HEK293T (cell line): ENCODE results near the gene CD44.

Experiments used
- CTCF ChIA-PET: fragments of 350-600 bp; formaldehyde crosslinking; extraction: SDS; loops from one replicate; lab custom pipeline; 2021; ENCODE audit warnings: antibody characterized with exemption, inconsistent platforms; lab: Yijun Ruan, JAX
- POLR2A ChIA-PET: fragments of 350-600 bp; formaldehyde crosslinking; extraction: SDS; loops from one replicate; lab custom pipeline; 2020; ENCODE audit warnings: antibody characterized with exemption, inconsistent platforms; lab: Yijun Ruan, JAX
- DNase-seq: peaks from one replicate; pipeline ENCODE4 v3.0.0; 2012; ENCODE audit warnings: mixed read lengths; ENCODE audit errors: extremely low spot score
- ARNT ChIP-seq: fragments of 450-650 bp; IDR thresholded peaks from 2 replicates; pipeline ENCODE4 v1.6.1; 2017; ENCODE audit warnings: mild to moderate bottlenecking
- BHLHE40 ChIP-seq: fragments of 450-650 bp; IDR thresholded peaks from 2 replicates; pipeline ENCODE4 v1.6.1; 2016; ENCODE audit warnings: mild to moderate bottlenecking, moderate library complexity, borderline replicate concordance
- CTBP1 ChIP-seq: fragments of 450-650 bp; IDR thresholded peaks from 2 replicates; pipeline ENCODE4 v1.6.1; 2016; ENCODE audit warnings: borderline replicate concordance
- ELF4 ChIP-seq: fragments of 450-650 bp; IDR thresholded peaks from 2 replicates; pipeline ENCODE4 v1.6.1; 2017; ENCODE audit warnings: antibody characterized with exemption
- FOXA1 ChIP-seq: fragments of 450-650 bp; IDR thresholded peaks from 2 replicates; pipeline ENCODE4 v1.6.1; 2016; ENCODE audit warnings: mild to moderate bottlenecking
- FOXK2 ChIP-seq: fragments of 450-650 bp; IDR thresholded peaks from 2 replicates; pipeline ENCODE4 v1.6.1; 2016; ENCODE audit warnings: mild to moderate bottlenecking
- FOXM1 ChIP-seq: fragments of 450-650 bp; IDR thresholded peaks from 2 replicates; pipeline ENCODE4 v1.6.1; 2017; ENCODE audit warnings: mild to moderate bottlenecking, borderline replicate concordance
- HDGF ChIP-seq: fragments of 450-650 bp; IDR thresholded peaks from 2 replicates; pipeline ENCODE4 v1.6.1; 2017; ENCODE audit warnings: antibody characterized with exemption, borderline replicate concordance
- L3MBTL2 ChIP-seq: fragments of 450-650 bp; conservative IDR thresholded peaks from 2 replicates; pipeline ENCODE4 v1.6.1; 2016; ENCODE audit warnings: mild to moderate bottlenecking
- LEF1 ChIP-seq: fragments of 450-650 bp; IDR thresholded peaks from 2 replicates; pipeline ENCODE4 v1.6.1; 2017; ENCODE audit warnings: mild to moderate bottlenecking, borderline replicate concordance
- NFRKB ChIP-seq: fragments of 450-650 bp; IDR thresholded peaks from 2 replicates; pipeline ENCODE4 v1.6.1; 2016; ENCODE audit warnings: mild to moderate bottlenecking, moderate library complexity
- SP1 ChIP-seq: fragments of 450-650 bp; IDR thresholded peaks from 2 replicates; pipeline ENCODE4 v1.6.1; 2017
- SUZ12 ChIP-seq: fragments of 450-650 bp; IDR thresholded peaks from 2 replicates; pipeline ENCODE4 v1.6.1; 2016; ENCODE audit warnings: mild to moderate bottlenecking
- TARDBP ChIP-seq: fragments of 450-650 bp; IDR thresholded peaks from 2 replicates; pipeline ENCODE4 v1.6.1; 2016
- ZNF384 ChIP-seq: fragments of 450-650 bp; IDR thresholded peaks from 2 replicates; pipeline ENCODE4 v1.6.1; 2016
- TF ChIP-seq, protein P1 (sequence below): fragments of 450-650 bp; IDR thresholded peaks from 2 replicates; pipeline ENCODE4 v1.6.1; 2016

CD44 gene

DNA sequence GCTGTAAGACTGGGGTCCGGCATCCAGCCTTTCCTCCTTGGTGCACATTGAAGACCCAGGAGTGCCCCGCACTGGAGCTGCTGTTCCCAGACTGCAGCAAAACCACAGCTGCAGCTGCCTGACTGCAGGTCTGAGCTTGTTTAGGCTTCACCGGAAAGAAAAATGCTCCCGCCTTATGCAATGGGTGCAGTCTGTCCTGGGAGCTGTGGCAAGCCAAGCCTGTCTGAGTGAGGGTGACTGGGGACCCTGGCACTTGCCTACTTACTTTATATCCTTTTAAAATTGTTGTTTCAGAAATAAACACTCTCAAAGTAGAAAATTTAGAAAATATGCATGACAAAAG, 23.3 kb upstream of the CD44 start:
- no peak for DNase-seq
- POLR2A ChIA-PET: interaction anchor here (0.6 kb wide), 1 partner anchor 94 kb away, joined by 3 read pairs; no protein-coding TSS in a partner anchor
- no peak for TF ChIP-seq L3MBTL2
- no peak for TF ChIP-seq SUZ12
- no peak for TF ChIP-seq FOXM1
- no peak for TF ChIP-seq SP1
- TF ChIP-seq BHLHE40: no peak
- TF ChIP-seq ELF4: no peak
- TF ChIP-seq ZNF384: no peak
- TF ChIP-seq ARNT: no peak
- CTCF ChIA-PET: no interaction called here

DNA sequence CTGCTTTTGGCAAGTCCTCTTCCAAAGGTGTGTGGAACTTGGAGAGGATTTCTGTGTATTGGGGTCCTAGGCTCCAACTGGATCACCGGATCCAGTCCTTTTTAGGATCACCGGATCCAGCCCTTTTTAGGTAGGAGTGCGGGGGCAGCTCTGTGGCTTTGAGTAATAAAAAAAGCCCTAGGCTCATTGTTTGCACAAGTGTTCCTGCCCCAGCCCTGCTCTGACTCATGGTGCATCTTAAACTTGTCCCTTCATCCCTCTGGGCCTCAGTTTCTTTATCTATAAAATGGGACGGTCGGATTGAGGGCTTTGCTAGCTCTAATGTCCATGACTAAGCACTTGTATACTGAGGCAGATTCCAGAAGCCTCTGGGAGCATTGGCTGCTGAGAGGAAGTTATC, 22.7 kb upstream of the CD44 start:
- TF ChIP-seq NFRKB (no peak), ELF4 (no peak)
- no peak for DNase-seq
- CTCF ChIA-PET: no interaction called here
- POLR2A ChIA-PET: interaction anchor here (0.6 kb wide), 1 partner anchor 95 kb away, joined by 3 read pairs; no protein-coding TSS in a partner anchor

DNA sequence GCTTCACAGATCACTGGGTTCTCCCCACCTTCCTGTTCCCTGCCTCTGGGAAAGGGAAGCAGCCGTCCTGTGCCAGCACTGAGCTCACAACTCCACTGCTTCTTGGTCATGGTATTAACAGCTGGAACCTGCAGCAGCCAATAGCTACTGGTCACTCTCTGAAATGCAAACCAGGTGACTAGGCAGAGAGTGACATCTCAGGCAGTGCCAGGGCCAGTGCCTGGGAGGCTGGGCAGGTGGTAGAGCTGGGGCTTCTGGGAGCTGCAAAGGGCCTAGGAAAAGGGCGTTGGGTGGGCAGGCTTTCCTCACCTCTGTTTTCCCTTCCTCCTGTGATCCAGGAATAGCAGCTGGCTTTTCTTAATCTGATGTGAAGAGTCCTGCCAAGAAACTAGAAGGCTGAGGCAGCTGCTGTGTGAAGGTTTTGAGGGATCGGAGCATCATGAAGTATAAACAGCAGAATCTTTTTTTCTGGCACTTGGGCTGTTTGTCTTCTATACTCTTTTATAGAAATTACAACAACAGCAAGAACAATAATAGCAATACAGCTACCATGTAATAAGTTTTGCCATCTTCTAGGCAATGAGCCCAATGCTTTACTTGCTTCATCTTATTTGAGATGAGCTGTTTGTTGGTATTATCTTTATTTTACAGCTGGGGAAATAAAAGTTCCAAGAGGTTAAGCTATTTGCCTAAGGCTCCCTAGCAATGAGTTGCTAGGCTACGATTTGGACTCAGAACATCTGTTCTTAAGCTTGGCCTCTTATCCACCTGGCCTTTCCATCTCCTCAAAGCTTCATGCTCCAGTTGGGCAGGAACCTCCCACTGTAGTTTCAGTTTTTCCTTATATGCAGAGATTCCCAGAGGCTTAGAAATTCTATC, 22.0 kb upstream of the CD44 start:
- POLR2A ChIA-PET: interaction anchor here (0.9 kb wide), 1 partner anchor 11 kb away, joined by 3 read pairs; no protein-coding TSS in a partner anchor
- DNase-seq: no peak
- TF ChIP-seq CTBP1 (no peak), HDGF (no peak), SUZ12 (no peak), BHLHE40 (no peak), NFRKB (no peak), ARNT (no peak), ZNF384 (no peak), FOXA1 (no peak), ELF4 (no peak), LEF1 (no peak), SP1 (no peak), FOXM1 (no peak), L3MBTL2 (no peak), FOXK2 (no peak), TARDBP (no peak)
- TF ChIP-seq, protein P1, sequence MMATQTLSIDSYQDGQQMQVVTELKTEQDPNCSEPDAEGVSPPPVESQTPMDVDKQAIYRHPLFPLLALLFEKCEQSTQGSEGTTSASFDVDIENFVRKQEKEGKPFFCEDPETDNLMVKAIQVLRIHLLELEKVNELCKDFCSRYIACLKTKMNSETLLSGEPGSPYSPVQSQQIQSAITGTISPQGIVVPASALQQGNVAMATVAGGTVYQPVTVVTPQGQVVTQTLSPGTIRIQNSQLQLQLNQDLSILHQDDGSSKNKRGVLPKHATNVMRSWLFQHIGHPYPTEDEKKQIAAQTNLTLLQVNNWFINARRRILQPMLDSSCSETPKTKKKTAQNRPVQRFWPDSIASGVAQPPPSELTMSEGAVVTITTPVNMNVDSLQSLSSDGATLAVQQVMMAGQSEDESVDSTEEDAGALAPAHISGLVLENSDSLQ: no peak
- CTCF ChIA-PET: no interaction called here

DNA sequence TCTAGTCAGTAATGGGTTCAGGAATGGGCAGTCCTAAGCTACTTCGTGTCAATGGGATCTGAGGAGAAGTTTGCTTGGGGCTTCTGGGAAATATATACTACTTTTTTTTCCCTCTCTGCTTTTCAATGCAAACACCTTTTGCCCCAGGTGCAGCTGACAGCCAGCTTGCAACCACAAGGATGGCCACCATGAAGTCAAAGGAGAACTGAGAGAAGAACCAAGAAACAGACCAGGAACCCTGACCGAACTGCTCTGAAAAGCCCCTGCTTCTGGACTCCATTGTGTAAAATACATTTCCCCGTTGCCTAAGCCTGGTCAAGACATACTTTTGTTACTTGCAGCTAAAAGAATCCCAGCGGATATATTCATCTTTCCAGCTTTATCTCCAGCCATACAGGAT, 20.1 kb upstream of the CD44 start:
- CTCF ChIA-PET: no interaction called here
- POLR2A ChIA-PET: no interaction called here
- DNase-seq: no peak
- TF ChIP-seq TARDBP (no peak), FOXM1 (no peak), FOXK2 (no peak), LEF1 (no peak), SP1 (no peak), SUZ12 (no peak), ARNT (no peak), L3MBTL2 (no peak), HDGF (no peak), ELF4 (no peak), NFRKB (no peak), BHLHE40 (no peak)
- TF ChIP-seq, protein P1: no peak

DNA sequence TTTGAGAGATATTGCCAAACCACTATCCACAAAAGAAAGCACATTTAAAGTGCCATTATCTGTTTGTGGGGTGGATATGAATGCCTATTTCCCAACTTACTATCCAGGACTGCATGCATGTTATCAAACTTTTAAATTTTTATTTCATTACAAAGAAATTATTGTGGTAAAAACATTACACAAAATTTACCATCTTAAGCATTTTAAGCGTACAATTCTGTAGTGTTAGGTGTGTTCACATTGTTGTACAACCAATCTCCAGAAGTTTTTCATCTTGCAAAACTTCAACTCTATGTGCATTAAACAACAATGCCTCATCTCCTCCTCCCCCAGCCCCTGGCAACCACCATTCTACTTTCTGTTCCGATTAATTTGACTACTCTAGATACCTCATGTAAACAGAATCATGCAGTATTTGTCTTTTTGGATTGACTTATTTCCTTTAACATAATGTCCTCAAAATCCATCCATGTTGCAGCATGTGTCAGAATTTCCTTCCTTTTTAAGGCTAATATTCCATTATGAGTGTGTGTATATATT, 17.6 kb upstream of the CD44 start:
- TF ChIP-seq HDGF: no peak
- no peak for TF ChIP-seq ELF4
- TF ChIP-seq SUZ12: no peak
- TF ChIP-seq SP1: no peak
- no peak for TF ChIP-seq CTBP1
- TF ChIP-seq NFRKB: no peak
- TF ChIP-seq, protein P1: no peak
- TF ChIP-seq TARDBP: no peak
- TF ChIP-seq FOXA1: no peak
- no peak for TF ChIP-seq BHLHE40
- no peak for TF ChIP-seq ZNF384
- no peak for TF ChIP-seq LEF1
- TF ChIP-seq FOXM1: no peak
- TF ChIP-seq L3MBTL2: no peak
- no peak for TF ChIP-seq ARNT
- no peak for TF ChIP-seq FOXK2
- ChIA-PET POLR2A (no interaction called here), CTCF (no interaction called here)
- DNase-seq: no peak

DNA sequence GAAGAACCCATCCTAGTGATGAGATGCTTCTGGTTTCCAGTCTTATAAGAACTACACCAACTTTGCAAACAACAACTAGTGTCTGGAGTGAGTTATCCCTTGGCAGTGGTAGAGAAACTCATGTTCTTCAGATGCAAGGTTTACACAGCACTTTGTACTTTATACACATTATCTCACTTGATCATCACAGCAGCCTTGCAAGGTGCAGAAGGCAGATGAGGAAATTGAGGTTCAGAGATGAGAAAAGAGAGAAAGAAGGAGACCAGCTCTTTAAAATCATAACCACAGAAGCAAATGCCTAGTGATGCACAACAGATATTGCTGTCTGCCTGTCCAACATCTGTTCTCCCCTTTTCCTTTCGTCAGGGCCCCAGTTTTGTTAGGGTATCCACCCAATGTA, 16.7 kb upstream of the CD44 start:
- no peak for DNase-seq
- ChIA-PET CTCF (no interaction called here), POLR2A (no interaction called here)
- TF ChIP-seq SUZ12 (no peak), CTBP1 (no peak), L3MBTL2 (no peak), ZNF384 (no peak), BHLHE40 (no peak), TARDBP (no peak), NFRKB (no peak)
- TF ChIP-seq, protein P1: no peak
